ENCODE measurements around the gene TMC6.

DNA sequence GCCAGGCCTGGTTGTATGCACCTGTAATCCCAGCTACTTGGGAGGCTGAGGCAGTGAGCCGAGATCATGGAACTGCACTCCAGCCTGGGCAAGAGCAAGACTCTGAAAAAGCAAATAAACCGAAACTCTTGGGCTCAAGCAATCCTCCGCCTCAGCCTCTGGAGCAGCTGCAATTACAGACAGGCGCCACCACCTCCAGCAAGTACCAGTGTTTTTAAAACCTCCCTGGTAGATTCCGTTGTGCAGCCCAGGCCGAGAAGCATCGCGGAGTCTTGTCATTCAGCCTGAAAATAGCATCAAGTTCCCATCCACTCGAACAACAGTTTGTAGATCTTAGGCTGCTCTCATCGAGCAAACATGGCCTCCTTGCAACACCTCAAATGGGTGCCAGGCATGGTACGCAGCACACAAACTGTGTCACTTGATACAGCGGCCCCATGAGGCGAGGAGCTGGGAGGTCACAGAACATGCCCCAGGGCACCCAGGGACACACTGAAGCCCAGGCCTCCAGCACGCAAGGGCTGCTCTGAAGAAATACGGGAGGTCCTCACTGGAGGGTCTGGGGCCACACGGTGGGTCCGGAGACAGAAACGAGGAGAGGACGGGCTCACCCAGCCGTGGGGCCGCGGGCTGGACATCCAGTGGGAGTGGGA lies 18.1 kb downstream of the TMC6 start:
- TF ChIP-seq GATA3 (IDR thresholded peaks at IDR 0.05; ENCODE audit: low read depth, low read length) (no peak), GATA2 (IDR thresholded peaks at IDR 0.05; ENCODE audit: low read depth, low read length) (no peak)

All from SH-SY5Y (cell line).